ENCODE results near the gene ALDH4A1.

- TF ChIP-seq CTCF (IDR thresholded peaks at IDR 0.05), result no peak
- no peak for TF ChIP-seq EZH2 (IDR thresholded peaks at IDR 0.05)
Observed at GRCh38 chr1:18840145-18840544, 62.2 kb downstream of the ALDH4A1 start.
